IPS DF 4.7 (cell line): ENCODE measurements around the gene RPL27A.

Experiments used
- DNase-seq: peaks from one replicate; pipeline ENCODE4 v3.0.0-alpha.2; 2013; ENCODE audit warnings: low spot score; ENCODE audit errors: extremely low read depth

RPL27A gene

GRCh38 chr11:8698917-8699441 is 16.4 kb downstream of the RPL27A start:
- peak; percentile 51 for DNase-seq

- DNase-seq = peak; percentile 44
These were observed 17.3 kb downstream of the RPL27A start for GRCh38 chr11:8699903-8700302.

GRCh38 chr11:8701891-8702597 is 19.5 kb downstream of the RPL27A start:
- DNase-seq = no peak

- DNase-seq = no peak
These were observed 20.0 kb downstream of the RPL27A start for GRCh38 chr11:8702598-8702915.

GRCh38 chr11:8704136-8704535 is 21.5 kb downstream of the RPL27A start:
- DNase-seq = no peak

- DNase-seq = no peak
These were observed 22.6 kb downstream of the RPL27A start for GRCh38 chr11:8705146-8705545.

- DNase-seq = no peak
These were observed 24.3 kb downstream of the RPL27A start for GRCh38 chr11:8706673-8707432.

GRCh38 chr11:8707541-8708191 is 25.1 kb downstream of the RPL27A start:
- no peak for DNase-seq

- DNase-seq = no peak
These were observed 26.5 kb downstream of the RPL27A start for GRCh38 chr11:8709002-8709672.

- DNase-seq = no peak
These were observed 27.2 kb downstream of the RPL27A start for GRCh38 chr11:8709777-8710176.

GRCh38 chr11:8711895-8712442 is 29.4 kb downstream of the RPL27A start:
- no peak for DNase-seq

- no peak for DNase-seq
These were observed 29.9 kb downstream of the RPL27A start for GRCh38 chr11:8712506-8712905.

GRCh38 chr11:8713760-8714454 is 31.3 kb downstream of the RPL27A start:
- DNase-seq = no peak

GRCh38 chr11:8714622-8715225 is 32.1 kb downstream of the RPL27A start:
- DNase-seq = no peak

GRCh38 chr11:8715501-8715900 is 32.9 kb downstream of the RPL27A start:
- no peak for DNase-seq

GRCh38 chr11:8717544-8717875 is 34.9 kb downstream of the RPL27A start:
- DNase-seq = no peak

GRCh38 chr11:8717876-8718753 is 35.5 kb downstream of the RPL27A start:
- no peak for DNase-seq

- DNase-seq = no peak
These were observed 36.6 kb downstream of the RPL27A start for GRCh38 chr11:8719211-8719649.

GRCh38 chr11:8719721-8720120 is 37.1 kb downstream of the RPL27A start:
- no peak for DNase-seq
